Thoracic aorta (tissue), 2 donors: Measurements from ENCODE around the gene ACSL6. TPM values are rescaled to one million over a fixed set of nuclear protein-coding genes. Genes with fewer than 3 reads are reported as not detected.

Experiments used
- ATAC-seq: fragments of 150-250 bp; one replicate; pipeline ENCODE4 v1.8.0; 2017; ENCODE audit warnings: low read depth; ENCODE audit not compliant: insufficient number of reproducible peaks, low FRiP score
- DNase-seq: peaks from one replicate; pipeline ENCODE4 v3.0.0-alpha.2; 2020; ENCODE audit warnings: low spot score
- H3K27ac ChIP-seq, 2 donors: fragments of 200-600 bp; sonication (generic); 1 replicate in 1 of 2; 2 replicates in 1 of 2; pipeline ENCODE4 v1.5.1; 2016; ENCODE audit warnings: mild to moderate bottlenecking in 2 of 2, moderate library complexity in 2 of 2
- H3K27me3 ChIP-seq: fragments of 200-600 bp; sonication (generic); replicated peaks from 2 replicates; pipeline ENCODE4 v1.6.0; 2016; ENCODE audit warnings: mild to moderate bottlenecking; ENCODE audit not compliant: insufficient read depth
- H3K36me3 ChIP-seq: fragments of 200-600 bp; sonication (generic); one replicate; pipeline ENCODE4 v1.5.1; 2016
- H3K4me1 ChIP-seq, 2 donors: fragments of 200-600 bp; sonication (generic); 1 replicate in 1 of 2; 2 replicates in 1 of 2; pipeline versions ENCODE4 v1.5.1 to v1.6.0; 2016; ENCODE audit warnings: low read depth in 2 of 2, mild to moderate bottlenecking in 1 of 2; ENCODE audit not compliant: control insufficient read depth in 1 of 2
- H3K4me3 ChIP-seq: fragments of 200-600 bp; sonication (generic); 2 replicates; pipeline ENCODE4 v1.5.1; 2016; ENCODE audit warnings: mild to moderate bottlenecking
- H3K9me3 ChIP-seq: fragments of 200-600 bp; sonication (generic); 2 replicates; pipeline ENCODE4 v1.5.1; 2016
- total RNA-seq, 2 donors: library from RNA; depleted of rRNA; stranded (reverse); fragments of >200 nt; gene quantifications; one replicate each; pipeline versions ENCODE4 v1.1.0 to v1.2.3, GENCODE V29; 2016
- TF ChIP-seq, protein P1 (sequence below): fragments of 200-600 bp; sonication (generic); IDR thresholded peaks from one replicate; pipeline ENCODE4 v1.5.1; 2019; ENCODE audit warnings: antibody characterized with exemption

Gene ACSL6
- total RNA-seq, 2 donors from 2014 or later: 1.6 TPM

DNA sequence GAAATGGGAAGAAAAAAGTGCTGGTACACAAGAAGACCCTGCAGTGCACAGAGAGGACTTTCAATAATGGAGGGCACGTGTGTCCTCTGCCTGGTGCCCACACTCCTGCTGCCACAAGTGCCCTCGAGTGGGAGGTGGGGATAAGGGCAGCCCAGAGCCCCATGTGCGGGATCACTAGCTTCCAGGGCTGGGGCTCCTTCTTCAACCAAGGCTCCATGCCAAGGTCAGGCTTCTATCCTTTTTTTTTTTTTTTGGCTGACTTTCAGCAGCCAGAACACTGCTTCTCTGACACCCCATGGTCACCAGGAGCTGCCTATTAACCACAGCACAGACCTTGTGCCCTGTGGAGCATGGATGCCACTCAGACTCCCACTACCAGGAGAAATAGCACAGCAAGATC is 7.5 kb downstream of the ACSL6 start:
- H3K27ac ChIP-seq: no peak overlapping the region
- DNase-seq (no peak), ATAC-seq (no peak)
- TF ChIP-seq, protein P1, sequence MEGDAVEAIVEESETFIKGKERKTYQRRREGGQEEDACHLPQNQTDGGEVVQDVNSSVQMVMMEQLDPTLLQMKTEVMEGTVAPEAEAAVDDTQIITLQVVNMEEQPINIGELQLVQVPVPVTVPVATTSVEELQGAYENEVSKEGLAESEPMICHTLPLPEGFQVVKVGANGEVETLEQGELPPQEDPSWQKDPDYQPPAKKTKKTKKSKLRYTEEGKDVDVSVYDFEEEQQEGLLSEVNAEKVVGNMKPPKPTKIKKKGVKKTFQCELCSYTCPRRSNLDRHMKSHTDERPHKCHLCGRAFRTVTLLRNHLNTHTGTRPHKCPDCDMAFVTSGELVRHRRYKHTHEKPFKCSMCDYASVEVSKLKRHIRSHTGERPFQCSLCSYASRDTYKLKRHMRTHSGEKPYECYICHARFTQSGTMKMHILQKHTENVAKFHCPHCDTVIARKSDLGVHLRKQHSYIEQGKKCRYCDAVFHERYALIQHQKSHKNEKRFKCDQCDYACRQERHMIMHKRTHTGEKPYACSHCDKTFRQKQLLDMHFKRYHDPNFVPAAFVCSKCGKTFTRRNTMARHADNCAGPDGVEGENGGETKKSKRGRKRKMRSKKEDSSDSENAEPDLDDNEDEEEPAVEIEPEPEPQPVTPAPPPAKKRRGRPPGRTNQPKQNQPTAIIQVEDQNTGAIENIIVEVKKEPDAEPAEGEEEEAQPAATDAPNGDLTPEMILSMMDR: no peak
- H3K4me1 ChIP-seq: peaks cover 3 to 17% of the 10 kb centered on the region in 2 donors
- no peak overlapping the region for H3K4me3 ChIP-seq
- H3K9me3 ChIP-seq: no peaks in the 10 kb centered on the region
- H3K27me3 ChIP-seq: no peaks in the 10 kb centered on the region
- H3K36me3 ChIP-seq: no peaks in the 10 kb centered on the region

DNA sequence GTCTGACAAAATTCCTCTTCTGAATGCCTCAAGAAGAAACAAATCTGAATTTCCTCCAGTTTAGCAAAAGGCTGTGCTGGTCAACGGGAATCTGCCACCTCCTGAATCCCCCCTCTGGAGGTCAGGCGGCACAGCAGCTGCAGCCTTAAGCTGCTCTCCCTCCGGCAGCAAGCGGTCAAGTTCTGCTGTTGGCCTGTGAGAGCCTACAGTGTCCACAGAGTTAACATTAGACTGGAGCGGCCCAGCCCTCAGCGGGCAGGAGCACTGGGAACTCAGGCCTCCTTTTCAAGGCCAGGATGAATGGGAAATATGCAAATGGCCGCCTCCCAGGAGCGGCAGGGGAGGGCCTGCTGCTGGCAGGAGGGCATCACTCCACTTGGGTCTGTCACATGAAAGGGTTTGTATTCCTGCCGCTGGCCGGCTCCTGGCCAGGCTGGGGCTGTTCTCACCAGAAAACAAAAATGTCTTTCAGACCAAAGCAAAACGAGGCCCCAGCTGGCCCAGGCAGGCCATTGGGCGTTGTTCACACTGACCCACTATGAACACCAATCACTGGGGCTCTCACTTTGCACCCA is 8.2 kb downstream of the ACSL6 start:
- TF ChIP-seq, protein P1: no peak
- ATAC-seq (no peak), DNase-seq (no peak)
- no peaks in the 10 kb centered on the region for H3K27me3 ChIP-seq
- H3K36me3 ChIP-seq: no peaks in the 10 kb centered on the region
- H3K4me1 ChIP-seq: peaks cover 3 to 17% of the 10 kb centered on the region in 2 donors
- no peak overlapping the region for H3K4me3 ChIP-seq
- H3K27ac ChIP-seq: peak overlapping the region in 1 of 2 donors; percentile 26
- no peaks in the 10 kb centered on the region for H3K9me3 ChIP-seq

DNA sequence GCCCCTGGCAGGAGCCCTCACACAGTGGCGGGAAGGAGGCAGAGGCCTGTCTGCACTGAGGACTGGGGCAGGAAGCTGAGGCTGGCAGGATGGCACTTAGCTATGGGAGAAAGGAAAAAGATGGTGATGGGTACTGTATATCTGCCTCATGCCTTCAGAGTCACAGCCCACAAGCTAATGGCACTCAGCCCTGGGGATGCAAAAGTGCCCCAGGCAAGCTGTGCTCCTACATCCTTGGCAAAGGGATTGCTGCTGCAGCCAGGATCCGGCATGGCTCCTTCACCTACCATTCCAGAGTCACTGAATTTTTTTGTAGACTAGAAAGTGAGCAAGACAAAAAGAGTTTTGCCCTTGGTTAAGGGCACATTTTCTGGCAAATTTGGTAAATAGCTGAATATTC is 8.7 kb downstream of the ACSL6 start:
- DNase-seq (no peak), ATAC-seq (no peak)
- Histone ChIP-seq H3K36me3 (no peaks in the 10 kb centered on the region), H3K4me3 (no peak overlapping the region), H3K27ac (peak overlapping the region in 1 of 2 donors; percentile 44), H3K27me3 (no peaks in the 10 kb centered on the region), H3K9me3 (no peaks in the 10 kb centered on the region), H3K4me1 (peaks cover 3 to 17% of the 10 kb centered on the region in 2 donors)
- TF ChIP-seq, protein P1: no peak

DNA sequence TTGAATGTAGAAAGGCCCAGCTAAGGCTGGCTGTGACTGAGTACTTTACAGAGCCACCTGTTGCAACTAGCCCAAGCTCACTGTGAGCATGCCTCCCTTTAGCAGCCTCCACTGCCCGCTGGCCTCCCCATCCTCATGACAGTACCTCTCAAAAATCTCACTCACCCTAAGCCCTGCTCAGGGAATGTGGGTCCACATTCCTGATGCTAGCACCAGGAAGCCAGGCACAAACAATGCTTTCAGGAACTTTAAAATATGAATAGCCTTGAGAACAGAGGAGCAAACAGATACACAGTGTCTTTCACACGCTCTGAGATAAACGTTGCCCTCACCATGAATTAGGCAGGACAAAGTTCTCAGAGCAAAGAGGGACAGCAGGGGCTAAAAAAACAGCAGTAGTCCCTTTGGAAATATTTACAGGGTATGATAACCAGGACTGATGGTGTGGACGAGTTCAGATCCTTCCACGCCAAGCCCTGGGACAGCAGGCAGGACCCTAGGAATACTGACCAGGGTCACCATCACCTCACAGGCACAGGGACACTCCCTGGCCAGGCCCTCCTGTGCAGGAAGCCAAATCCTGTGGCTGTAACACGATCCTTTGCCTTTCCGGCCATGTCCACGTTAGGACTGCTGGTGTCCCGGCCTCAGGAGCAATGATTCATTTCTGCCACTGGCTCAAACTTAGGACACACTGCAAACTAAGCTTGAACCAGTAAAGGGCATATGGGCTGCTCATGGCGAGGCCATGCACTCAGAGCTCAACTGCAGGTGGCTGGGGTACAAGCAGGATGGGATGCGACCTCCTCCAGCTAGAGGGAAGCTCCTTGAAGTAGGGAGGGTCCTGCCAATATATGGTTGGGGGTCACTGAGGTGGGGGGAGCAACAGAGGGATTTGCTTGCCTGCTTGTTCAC is 9.6 kb downstream of the ACSL6 start:
- peak overlapping the region in 1 of 2 donors; percentile 44 for H3K27ac ChIP-seq

More for the DNA sequence above, 9.6 kb downstream of the ACSL6 start:
- DNase-seq (no peak), ATAC-seq (peak; percentile 33)
- Histone ChIP-seq H3K36me3 (no peaks in the 10 kb centered on the region), H3K4me1 (peaks cover 3 to 17% of the 10 kb centered on the region in 2 donors), H3K4me3 (no peak overlapping the region), H3K27me3 (no peaks in the 10 kb centered on the region), H3K9me3 (no peaks in the 10 kb centered on the region)
- TF ChIP-seq, protein P1: no peak
